GM19467 (cell line): Measurements from ENCODE around the gene ESPL1.
A peak's percentile ranks its signal among the peaks of the same experiment; 100 is the strongest.
"Not testable (repeated sequence)": the region's sequence is repeated elsewhere in the genome, so short reads cannot be mapped to it uniquely, and the experiment has no call there.

Source experiments
- ATAC-seq: cut with Tn5 transposase; IDR thresholded peaks from one replicate; pipeline ENCODE4 v1.9.1; 2021; ENCODE audit warnings: mild to moderate bottlenecking, moderate library complexity; ENCODE audit not compliant: unreplicated experiment

ESPL1 gene

DNA sequence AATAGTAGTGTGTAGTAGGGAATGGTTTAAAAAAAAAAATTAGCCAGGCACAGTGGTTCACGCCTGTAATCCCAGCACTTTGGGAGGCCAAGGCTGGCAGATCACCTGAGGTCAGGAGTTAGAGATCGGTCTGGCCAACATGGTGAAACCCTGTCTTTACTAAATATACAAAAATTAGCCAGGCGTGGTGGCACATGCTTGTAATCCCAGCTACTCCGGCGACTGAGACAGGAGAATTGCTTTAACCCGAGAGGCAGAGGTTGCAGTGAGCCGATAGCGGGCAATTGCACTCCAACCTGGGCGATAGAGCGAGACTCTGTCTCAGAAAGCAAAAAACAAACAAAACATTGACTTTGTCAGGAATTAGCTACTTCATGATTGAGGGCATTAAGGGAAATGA lies 29.0 kb downstream of the ESPL1 start:
- ATAC-seq = not testable (repeated sequence)

GRCh38 chr12:53298164-53298563 lies 30.1 kb downstream of the ESPL1 start:
- no peak for ATAC-seq

DNA sequence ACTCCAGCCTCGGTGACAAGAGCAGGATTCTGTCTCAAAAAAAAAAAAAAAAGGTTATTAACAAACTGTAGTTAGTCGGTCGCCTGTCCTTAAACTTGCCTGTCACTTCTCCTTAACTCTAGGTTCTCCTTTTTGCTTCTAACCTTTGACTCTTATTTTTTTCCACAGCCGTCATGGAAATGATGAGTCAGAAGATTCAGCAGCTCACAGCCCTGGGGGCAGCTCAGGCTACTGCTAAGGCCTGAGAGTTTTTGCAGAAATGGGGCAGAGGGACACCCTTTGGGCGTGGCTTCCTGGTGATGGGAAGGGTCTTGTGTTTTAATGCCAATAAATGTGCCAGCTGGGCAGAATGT lies 31.0 kb downstream of the ESPL1 start:
- ATAC-seq = no peak

- ATAC-seq = peak; percentile 42
Observed at GRCh38 chr12:53299454-53300180, 31.5 kb downstream of the ESPL1 start, which contains the start of gene MYG1. Gene MYG1 (plus strand): TSS chr12:53299695. CDS start chr12:53299738, 43 bp downstream.

GRCh38 chr12:53300187-53300586 lies 32.1 kb downstream of the ESPL1 start:
- no peak for ATAC-seq

DNA sequence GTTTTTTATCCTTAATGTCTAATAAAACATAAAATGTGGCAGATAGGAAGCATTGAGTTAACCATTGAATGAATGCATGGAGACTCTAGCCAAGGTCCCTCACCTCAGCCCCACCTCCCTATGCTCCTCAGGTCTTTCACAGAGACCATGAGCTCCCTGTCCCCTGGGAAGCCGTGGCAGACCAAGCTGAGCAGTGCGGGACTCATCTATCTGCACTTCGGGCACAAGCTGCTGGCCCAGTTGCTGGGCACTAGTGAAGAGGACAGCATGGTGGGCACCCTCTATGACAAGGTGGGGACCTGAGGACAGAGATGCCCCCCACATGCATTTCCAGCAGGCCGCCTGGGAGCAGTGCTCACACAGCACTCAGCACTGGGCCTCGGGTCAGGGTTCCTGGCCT lies 34.8 kb downstream of the ESPL1 start:
- ATAC-seq = no peak

DNA sequence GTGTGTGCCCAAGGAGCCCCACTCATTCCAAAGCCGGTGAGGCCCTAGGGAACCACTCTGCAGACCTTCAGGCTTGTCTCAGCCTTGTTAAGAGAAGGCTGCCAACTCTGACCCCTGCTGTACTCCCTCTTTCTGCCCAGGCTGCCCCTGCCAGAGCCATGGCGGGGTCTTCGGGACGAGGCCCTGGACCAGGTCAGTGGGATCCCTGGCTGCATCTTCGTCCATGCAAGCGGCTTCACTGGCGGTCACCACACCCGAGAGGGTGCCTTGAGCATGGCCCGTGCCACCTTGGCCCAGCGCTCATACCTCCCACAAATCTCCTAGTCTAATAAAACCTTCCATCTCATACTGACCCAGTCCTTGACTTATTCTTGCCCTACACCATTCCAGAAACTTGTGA lies 38.7 kb downstream of the ESPL1 start:
- ATAC-seq = no peak

- ATAC-seq = no peak
Observed at GRCh38 chr12:53308276-53308675, 40.2 kb downstream of the ESPL1 start.

DNA sequence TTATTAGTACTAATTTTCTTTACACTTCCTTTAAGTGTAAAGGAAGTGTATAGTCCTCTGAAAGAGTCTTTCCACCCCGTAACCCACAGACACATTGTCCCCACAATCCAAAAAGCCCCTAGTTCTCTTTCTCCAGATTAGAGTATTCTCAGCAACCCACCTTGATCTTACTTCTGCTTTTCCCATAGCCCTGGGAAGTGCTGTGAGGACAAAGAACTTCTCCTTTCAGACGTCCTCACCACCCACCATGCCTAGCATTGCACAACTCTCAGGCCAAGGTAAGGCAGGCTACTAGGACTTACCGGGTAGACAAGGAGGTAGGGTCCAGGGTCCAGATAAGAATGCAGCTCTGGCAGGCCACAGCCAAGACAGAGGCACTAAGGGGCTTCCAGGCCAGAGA lies 45.9 kb downstream of the ESPL1 start:
- no peak for ATAC-seq

DNA sequence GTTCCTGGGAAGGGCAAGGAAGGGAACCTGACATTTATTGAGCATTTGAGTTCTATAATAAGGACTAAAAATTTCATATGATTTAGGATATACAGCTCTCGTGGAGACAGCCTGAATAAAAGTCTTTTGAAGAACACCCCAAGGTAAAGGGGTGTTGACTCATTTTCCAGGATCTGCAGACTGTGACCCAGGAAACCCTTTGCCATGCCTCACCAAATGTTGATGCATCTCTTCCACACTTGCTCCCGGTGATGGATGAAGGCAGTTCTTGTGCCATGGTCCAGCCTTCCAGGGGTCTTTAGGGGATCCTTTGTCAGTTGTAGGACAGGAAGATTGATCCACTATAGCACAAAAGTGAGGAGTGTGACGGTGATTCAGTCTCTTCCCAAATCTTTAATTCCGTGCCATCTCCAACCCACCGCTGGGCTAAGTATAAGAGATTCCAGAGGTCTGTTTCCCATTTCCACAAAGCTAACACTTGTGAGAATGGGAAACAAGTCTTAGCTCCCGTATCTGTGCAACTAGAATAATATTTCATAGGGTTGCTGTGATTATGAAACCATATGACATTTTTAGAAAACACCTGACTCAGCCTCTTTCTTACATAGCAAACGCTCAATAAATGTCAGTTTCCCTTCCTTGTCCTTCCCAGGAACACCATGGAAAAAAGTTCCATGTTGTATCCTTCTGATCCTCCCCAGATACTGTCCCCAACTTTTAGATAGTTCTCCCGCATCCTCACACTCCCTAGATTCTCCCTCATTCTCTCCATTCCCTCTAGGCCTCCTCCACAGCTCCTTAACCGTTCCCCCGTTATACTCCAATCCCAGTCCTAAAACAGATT lies 52.5 kb downstream of the ESPL1 start:
- ATAC-seq = no peak

GRCh38 chr12:53324113-53324778 lies 56.1 kb downstream of the ESPL1 start:
- ATAC-seq = no peak

DNA sequence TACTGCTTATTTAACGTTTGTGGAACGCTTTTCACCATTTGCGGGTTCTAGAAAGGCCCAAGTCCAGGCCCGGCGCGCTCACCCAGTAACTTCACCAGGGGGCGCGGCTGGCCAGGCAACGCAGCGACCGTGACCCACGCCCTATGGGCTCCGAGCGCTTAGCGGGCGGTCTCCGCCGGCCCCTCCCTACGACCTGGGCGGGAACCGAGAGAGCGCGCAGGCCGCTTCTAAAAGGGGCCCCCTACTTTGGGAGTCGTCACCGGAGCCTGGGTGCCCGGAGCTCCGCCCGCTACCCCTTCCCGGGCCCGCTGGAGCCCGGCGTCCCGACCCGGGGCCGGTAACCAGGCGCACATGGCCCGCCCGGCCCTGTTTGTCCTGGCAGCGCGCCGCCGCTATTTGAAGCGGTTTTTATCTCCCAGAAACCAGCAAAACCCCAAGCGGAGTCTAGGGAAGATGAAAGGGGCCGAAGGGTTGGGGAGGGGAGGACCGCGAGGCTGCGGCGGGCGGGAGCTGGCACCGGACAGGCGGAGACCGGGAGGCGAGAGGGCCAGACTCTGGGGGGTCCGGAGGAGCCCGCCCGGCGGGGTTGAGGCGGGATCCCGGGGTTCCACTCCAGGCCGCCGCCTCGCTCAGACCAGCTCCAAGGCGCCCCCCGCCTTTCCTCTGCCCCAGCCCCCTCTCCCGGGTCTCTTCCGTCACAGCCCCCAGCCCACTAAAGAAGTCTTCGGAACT lies 56.8 kb downstream of the ESPL1 start:
- ATAC-seq = peak; percentile 47

DNA sequence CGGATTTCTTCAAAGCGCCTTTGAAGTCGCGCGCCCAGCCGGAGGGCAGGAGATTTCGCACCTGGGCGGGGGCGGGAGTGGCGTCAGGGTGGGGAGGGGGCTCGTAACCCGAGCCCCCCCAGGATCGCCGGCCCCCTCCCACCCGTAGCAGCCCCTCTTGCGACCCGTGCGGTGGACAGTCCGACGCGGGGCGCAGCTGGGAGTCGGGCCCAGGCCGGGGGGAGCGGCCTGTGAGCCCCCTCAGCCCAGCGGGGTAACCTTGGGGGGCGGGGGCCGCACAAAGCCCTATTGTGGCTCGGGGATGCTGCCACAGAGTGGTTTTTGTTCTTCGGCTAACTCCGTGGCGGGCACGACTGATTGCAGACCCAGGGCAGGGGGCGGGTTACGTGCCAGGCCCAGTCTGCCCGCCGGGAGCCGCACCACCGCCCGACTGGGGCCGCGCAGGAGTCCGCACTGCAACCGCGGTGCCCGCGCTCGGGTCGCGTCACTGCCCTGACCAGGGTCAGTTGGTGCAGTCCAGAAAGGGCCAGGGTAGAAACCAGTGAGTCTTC lies 57.5 kb downstream of the ESPL1 start:
- ATAC-seq = no peak

GRCh38 chr12:53326460-53327185 lies 58.5 kb downstream of the ESPL1 start:
- no peak for ATAC-seq

DNA sequence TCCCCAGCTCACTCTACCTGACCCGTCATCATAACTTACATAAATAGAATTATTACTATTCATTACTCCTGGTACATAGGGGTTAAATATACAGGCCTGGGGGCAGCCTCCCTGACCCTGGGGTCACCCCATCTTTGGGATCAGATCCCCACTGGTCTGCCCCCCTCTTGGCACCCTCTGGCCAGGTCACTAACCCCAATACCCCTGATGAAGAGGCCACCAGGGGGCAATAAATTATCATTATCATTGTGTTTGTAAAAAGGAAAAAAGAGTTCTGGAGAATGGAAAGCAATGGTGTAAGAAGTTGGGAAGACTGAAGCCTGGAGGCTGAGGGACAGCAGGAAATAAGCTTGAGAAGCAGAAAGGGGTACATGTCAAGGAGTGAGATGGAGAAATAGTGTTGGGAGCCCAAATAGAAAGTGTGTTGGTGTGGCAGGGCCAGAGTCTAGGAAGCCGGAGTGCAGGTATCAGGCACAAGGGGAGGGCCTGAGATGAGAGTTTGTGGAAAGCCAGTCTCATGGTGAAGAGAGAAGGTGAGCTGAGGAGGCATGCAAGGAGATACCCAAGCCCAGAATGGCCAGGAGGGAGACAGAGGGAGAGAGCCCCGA lies 59.4 kb downstream of the ESPL1 start:
- no peak for ATAC-seq

DNA sequence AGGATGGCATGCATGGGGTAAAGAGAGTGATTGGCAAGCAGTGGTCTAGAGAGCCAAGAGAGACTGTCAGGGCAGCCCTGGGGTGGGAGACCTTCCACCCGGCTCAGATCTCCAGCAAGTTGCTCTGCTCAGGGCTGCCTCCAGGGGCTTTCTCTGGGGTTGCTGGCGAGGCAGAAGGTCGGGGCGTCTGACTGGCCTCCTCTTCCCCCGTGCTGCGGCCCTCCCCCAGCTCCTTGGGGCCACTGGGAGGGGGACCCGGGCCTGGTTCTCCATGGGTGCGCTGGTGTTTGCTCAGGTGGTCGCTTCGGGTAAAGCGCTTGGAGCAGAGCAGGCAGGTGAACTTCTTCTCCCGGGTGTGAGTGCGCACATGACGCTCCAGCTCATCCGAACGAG lies 59.9 kb downstream of the ESPL1 start:
- no peak for ATAC-seq

DNA sequence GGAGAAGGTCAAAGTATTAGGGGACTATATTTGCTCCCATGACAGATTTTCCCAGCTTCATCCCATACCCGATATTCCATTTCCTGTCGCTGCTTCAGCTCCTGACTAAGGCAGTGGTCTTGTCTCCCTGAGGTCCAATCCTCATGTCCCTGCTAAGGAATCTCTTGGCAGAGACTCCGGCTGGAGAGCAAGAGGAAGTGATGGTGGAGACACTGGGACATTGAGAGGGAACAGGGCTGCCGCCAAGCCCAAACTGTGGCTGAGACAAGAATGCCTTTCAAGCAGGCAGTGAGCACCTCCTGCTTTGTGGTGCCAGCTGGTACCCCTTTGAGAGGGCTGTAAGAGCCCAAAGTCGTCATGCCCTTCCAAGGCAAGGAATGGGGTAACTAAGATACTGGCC lies 62.6 kb downstream of the ESPL1 start:
- ATAC-seq = no peak

GRCh38 chr12:53332339-53332738 lies 64.2 kb downstream of the ESPL1 start:
- ATAC-seq = not testable (repeated sequence)

DNA sequence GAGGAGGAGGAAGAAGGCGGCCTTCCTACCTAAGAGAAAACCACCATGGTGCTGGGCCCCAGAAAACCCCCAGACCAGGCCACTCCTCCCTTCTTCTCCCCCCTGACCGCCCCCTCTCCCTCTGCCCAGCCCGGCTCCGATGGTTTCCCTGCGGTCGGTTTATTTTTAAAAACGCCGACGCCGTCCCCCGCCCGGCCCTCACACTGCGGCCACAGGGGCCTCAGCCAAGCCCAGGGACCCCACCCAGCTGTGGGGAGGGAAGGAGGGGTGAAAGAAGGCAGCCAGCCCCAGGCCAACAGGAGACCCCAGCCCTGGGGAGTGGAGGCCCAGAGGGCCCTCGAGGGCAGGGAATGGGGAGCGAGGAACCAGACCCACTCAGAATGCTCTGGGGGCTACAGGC lies 64.6 kb downstream of the ESPL1 start:
- no peak for ATAC-seq

GRCh38 chr12:53333289-53333688 lies 65.2 kb downstream of the ESPL1 start:
- ATAC-seq = no peak
